ENCODE measurements around the gene EFS.

- no peak for TF ChIP-seq CTCF (IDR thresholded peaks at IDR 0.05; ENCODE audit: poor library complexity)
- TF ChIP-seq EZH2 (IDR thresholded peaks at IDR 0.05; ENCODE audit: borderline replicate concordance) = no peak
- no peak for TF ChIP-seq EZH2phosphoT487 (IDR thresholded peaks at IDR 0.05; ENCODE audit: low read depth, severe bottlenecking, unreplicated experiment)
Measured at GRCh38 chr14:23378612-23379220, 13.7 kb upstream of the EFS start.
